Pancreas (tissue), 10 donors: ENCODE results near the gene KLHDC7A. TPM values are rescaled to one million over a fixed set of nuclear protein-coding genes. Genes with fewer than 3 reads are reported as not detected.

ENCODE experiments used
- ATAC-seq, 4 donors: fragments of 200-7000 bp; cut with Tn5 transposase; one replicate each; pipeline versions ENCODE4 v1.8.0 to v1.9.1; 2020; ENCODE audit warnings: mild to moderate bottlenecking in 4 of 4, moderate library complexity in 4 of 4
- DNase-seq, 6 donors: peaks; one replicate each; pipeline ENCODE4 v3.0.0-alpha.2; 2020
- FAIRE-seq: peaks from 2 replicates; lab custom pipeline; 2012; peaks lifted over from hg19 to GRCh38; lab: Jason Lieb, UNC
- H3K27ac ChIP-seq, 4 donors: fragments of 200-600 bp; sonication (generic); 1 replicate in 3 of 4; 2 replicates in 1 of 4; pipeline versions ENCODE4 v1.5.0 to v1.8.0; 2020
- H3K27me3 ChIP-seq, 4 donors: fragments of 200-600 bp; one replicate each; pipeline ENCODE4 v1.8.0; 2021
- H3K36me3 ChIP-seq, 3 donors: fragments of 200-600 bp; sonication (generic) in 1 of 3; one replicate each; pipeline versions ENCODE4 v1.5.0 to v1.8.0; 2020 to 2021
- H3K4me1 ChIP-seq, 3 donors: fragments of 200-600 bp; one replicate each; pipeline ENCODE4 v1.8.0; 2021
- H3K4me3 ChIP-seq, 4 donors: fragments of 200-600 bp; sonication (generic) in 2 of 4; one replicate each; pipeline versions ENCODE4 v1.5.0 to v1.8.0; 2020 to 2021
- H3K9me3 ChIP-seq, 4 donors: fragments of 200-600 bp; one replicate each; pipeline ENCODE4 v1.8.0; 2021
- WGBS, 2 donors: extraction: QIAGEN DNeasy Blood & Tissue Kit; methylation state at CpG; one replicate each; pipeline ENCODE4 v1.1.7; 2013; 5-methylcytosine and 5-hydroxymethylcytosine counted together
- intact Hi-C, 3 donors: fragments of 100-400 bp; cut with DNase I; formaldehyde crosslinking; loops; one replicate each; pipeline versions ENCODE4 v1.11.1 to v1.14.2; 2022
- polyA plus RNA-seq, 2 donors: library from polyadenylated mRNA; stranded (reverse); fragments of 200-250 nt; gene quantifications; one replicate each; pipeline ENCODE4 v1.2.3, GENCODE V29; 2013
- total RNA-seq, 6 donors: library from RNA; stranded (reverse); fragmentation: NEBNext Ultra II Directional in 4 of 6; extraction: Animal tissue kit (Norgen Biotek cat#: 25700) in 4 of 6; gene quantifications; one replicate each; pipeline versions ENCODE4 v1.2.1 to v1.2.4, GENCODE V29; 2021 to 2023
- TF ChIP-seq, protein P1 (sequence below), 4 donors: fragments of 200-600 bp; sonication (generic) in 3 of 4; IDR thresholded peaks; one replicate each; pipeline versions ENCODE4 v1.5.0 to v1.8.0; 2021; ENCODE audit warnings: antibody characterized with exemption in 4 of 4
- donor health status: healthy with polysubstance abuse.
- donor health status: DM: no; HTN: no; CAD: no; lungs with moderate emphysema.
- donor health status: DM: no; HTN: no; CAD: no.
- donor health status: control.
- donor health status: control.
- donor health status: Bipolar disorder and iron deficiency.
- donor health status: DM: yes; HTN: yes; CAD: no.
- donor health status: DM: no; HTN: no; CAD: no.
- donor health status: DM: no; HTN: no; CAD: no.
- donor health status: DM: yes; HTN: yes; CAD: no.

KLHDC7A gene
- total and polyA plus RNA-seq, 8 donors = 1.9 to 3.7 (median 3.1) TPM

DNA sequence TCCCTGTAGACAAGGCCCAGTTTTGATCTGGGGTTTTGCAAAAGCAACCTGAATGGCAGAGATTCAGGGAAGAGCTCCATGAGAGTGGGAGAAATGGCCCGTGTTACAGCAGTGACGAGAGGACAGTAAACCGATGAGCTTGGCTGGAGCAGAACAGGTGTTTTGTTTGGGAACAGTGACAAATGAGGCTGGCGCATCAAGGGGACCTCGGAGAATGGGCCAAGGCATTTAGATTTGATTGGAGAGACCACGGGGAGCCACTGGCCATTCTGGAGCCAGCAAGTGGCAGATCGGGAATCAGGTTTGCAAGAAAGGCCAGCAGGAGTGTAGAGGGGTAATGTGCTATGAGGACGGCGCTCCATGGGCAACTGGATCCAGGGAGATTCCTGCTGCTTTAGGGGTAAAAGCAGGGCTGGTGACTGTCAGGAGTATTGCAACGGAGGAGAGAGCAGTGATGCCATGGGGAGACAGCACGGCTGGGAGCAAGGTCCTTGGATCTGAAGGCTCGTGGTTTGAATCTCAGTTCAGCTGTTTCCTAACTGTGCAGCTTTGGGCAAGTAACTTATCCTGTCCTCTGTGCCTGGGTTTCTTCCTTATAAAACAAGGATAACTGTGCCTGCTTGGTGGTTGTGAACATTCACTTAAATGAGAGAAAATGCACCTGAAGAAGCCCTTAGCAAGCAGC lies 9.9 kb upstream of the KLHDC7A start:
- H3K27ac ChIP-seq = no peak overlapping the region
- H3K4me1 ChIP-seq = no peaks in the 10 kb centered on the region
- ATAC-seq = no peak
- peak in 1 of 6 donors; percentile 18 for DNase-seq
- no peaks in the 10 kb centered on the region for H3K9me3 ChIP-seq
- WGBS, 2 donors = 83 to 90% methylated on average over 12 of the region's 12 CpGs
- FAIRE-seq = no peak
- TF ChIP-seq, protein P1, sequence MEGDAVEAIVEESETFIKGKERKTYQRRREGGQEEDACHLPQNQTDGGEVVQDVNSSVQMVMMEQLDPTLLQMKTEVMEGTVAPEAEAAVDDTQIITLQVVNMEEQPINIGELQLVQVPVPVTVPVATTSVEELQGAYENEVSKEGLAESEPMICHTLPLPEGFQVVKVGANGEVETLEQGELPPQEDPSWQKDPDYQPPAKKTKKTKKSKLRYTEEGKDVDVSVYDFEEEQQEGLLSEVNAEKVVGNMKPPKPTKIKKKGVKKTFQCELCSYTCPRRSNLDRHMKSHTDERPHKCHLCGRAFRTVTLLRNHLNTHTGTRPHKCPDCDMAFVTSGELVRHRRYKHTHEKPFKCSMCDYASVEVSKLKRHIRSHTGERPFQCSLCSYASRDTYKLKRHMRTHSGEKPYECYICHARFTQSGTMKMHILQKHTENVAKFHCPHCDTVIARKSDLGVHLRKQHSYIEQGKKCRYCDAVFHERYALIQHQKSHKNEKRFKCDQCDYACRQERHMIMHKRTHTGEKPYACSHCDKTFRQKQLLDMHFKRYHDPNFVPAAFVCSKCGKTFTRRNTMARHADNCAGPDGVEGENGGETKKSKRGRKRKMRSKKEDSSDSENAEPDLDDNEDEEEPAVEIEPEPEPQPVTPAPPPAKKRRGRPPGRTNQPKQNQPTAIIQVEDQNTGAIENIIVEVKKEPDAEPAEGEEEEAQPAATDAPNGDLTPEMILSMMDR (IDR thresholded peaks at IDR 0.05) = no peak
- H3K27me3 ChIP-seq = no peaks in the 10 kb centered on the region
- no peaks in the 10 kb centered on the region for H3K36me3 ChIP-seq
- no peak overlapping the region for H3K4me3 ChIP-seq
- intact Hi-C loops = no loop called here

DNA sequence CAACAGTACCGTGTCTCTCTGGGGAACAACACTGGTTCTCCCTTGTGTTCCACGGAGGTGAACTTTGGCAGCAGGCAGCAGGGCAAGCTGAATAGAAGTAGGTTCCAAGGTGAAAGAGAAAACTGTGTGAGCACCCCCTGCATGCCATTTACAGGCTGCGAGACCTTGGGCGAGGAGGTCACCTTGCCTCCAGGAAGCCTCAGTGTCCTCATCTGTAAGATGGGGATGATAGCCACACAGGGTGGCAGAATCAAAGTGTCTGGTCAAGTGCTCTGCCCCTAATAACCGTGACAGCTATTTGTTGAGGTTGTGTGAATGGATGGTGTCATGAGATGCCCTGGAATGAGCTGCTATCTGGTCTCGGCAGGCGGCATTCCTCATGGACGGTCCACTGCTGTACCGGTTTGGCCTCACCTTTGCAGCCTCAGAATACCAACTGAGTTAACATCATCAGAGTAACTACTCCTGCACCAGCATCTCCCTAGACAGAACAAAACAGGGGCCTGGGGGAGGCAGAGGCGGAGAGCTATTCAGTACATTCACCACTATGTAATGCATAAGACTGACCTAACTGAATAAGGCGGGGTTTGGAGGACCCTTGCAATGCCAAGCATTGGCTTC lies 7.4 kb upstream of the KLHDC7A start:
- no peak for ATAC-seq
- no peak for FAIRE-seq
- intact Hi-C loops = no loop called here

DNA sequence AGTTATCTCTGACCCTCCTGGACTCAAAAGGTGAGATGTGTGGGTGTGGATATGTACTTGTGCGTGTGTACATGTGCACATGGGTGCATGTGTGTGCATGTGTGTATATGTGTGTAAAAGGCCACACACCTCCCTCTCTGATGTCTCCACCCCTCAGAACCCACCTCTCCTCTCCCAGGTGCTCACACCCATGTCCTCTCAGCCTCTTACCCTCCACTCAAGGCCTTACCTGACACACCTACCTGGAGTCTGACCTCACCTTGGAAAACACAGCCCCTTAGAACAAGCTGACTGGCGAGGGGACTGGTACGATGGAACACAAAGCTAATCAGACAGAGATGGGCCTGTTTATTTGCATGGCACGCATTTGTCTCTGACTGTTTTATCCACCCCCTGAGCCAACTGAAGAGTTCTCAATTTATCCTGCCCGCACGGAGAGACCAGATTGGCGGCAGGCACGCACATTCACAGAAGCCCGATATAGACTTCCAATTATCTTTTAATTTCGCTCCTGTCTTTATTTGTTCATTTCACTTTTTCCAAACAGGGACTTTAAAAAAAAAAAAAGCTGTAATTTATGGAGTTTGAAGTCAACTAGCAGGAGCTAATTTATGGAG lies 6.1 kb upstream of the KLHDC7A start:
- DNase-seq = peak in 1 of 6 donors; percentile 3

More for the DNA sequence above, 7.4 kb upstream of the KLHDC7A start:
- Histone ChIP-seq H3K4me1 (no peaks in the 10 kb centered on the region), H3K27ac (no peak overlapping the region), H3K36me3 (no peaks in the 10 kb centered on the region), H3K27me3 (no peaks in the 10 kb centered on the region), H3K4me3 (no peak overlapping the region), H3K9me3 (no peaks in the 10 kb centered on the region)
- TF ChIP-seq, protein P1 (IDR thresholded peaks at IDR 0.05) = no peak
- no peak for DNase-seq
- 87 to 92% methylated on average over 11 of the region's 11 CpGs for WGBS, 2 donors

DNA sequence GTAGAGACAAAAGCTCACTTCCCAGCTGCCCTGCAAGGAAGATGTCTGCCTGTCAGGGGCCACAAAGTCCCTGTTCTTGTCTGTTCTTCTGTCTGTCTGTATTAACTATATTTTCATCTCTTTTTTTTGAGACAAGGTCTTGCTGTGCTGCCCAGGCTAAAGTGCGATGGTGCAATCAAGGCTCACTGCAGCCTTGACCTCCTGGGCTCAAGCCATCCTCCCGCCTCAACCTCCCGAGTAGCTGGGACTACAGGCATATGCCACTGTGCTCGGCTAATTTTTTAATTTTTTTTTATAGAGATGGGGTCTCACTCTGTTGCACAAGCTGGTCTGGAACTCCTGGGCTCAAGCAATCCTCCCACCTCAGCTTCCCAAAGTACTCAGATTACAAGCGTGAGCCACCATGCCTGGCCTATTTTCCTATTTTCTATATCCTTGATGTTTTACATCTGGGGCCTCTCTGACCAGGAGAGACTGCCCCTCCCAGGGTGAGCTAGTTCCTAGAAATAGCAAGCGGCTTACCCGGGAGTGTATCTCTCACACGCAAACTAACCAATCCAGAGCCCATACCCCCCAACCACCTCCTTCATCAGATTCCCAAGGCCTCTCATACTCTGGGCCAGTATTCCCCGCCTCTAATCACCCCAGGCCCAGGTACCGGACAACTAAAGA lies 5.4 kb upstream of the KLHDC7A start:
- peak in 1 of 6 donors; percentile 11 for DNase-seq
- intact Hi-C loops = no loop called here
- 87% methylated on average over 10 of the region's 10 CpGs for WGBS, 2 donors

More for the DNA sequence above, 6.1 kb upstream of the KLHDC7A start:
- 90 to 92% methylated on average over 10 of the region's 10 CpGs for WGBS, 2 donors
- no peaks in the 10 kb centered on the region for H3K27me3 ChIP-seq
- TF ChIP-seq, protein P1 (IDR thresholded peaks at IDR 0.05) = no peak
- H3K4me1 ChIP-seq = peaks cover 0 to 4% (median 1%) of the 10 kb centered on the region in 3 donors
- no peaks in the 10 kb centered on the region for H3K36me3 ChIP-seq
- intact Hi-C loops = no loop called here
- no peaks in the 10 kb centered on the region for H3K9me3 ChIP-seq
- H3K4me3 ChIP-seq = no peak overlapping the region
- FAIRE-seq = no peak
- H3K27ac ChIP-seq = no peak overlapping the region
- ATAC-seq = no peak

More for the DNA sequence above, 5.4 kb upstream of the KLHDC7A start:
- Histone ChIP-seq H3K27me3 (no peaks in the 10 kb centered on the region), H3K4me3 (no peak overlapping the region), H3K4me1 (peaks cover 0 to 11% (median 8%) of the 10 kb centered on the region in 3 donors), H3K36me3 (no peaks in the 10 kb centered on the region), H3K27ac (no peak overlapping the region), H3K9me3 (no peaks in the 10 kb centered on the region)
- FAIRE-seq (no peak), ATAC-seq (no peak)
- TF ChIP-seq, protein P1 (IDR thresholded peaks at IDR 0.05) = no peak
